ENCODE measurements around the gene GCC2.

GCC2 gene, protein sequence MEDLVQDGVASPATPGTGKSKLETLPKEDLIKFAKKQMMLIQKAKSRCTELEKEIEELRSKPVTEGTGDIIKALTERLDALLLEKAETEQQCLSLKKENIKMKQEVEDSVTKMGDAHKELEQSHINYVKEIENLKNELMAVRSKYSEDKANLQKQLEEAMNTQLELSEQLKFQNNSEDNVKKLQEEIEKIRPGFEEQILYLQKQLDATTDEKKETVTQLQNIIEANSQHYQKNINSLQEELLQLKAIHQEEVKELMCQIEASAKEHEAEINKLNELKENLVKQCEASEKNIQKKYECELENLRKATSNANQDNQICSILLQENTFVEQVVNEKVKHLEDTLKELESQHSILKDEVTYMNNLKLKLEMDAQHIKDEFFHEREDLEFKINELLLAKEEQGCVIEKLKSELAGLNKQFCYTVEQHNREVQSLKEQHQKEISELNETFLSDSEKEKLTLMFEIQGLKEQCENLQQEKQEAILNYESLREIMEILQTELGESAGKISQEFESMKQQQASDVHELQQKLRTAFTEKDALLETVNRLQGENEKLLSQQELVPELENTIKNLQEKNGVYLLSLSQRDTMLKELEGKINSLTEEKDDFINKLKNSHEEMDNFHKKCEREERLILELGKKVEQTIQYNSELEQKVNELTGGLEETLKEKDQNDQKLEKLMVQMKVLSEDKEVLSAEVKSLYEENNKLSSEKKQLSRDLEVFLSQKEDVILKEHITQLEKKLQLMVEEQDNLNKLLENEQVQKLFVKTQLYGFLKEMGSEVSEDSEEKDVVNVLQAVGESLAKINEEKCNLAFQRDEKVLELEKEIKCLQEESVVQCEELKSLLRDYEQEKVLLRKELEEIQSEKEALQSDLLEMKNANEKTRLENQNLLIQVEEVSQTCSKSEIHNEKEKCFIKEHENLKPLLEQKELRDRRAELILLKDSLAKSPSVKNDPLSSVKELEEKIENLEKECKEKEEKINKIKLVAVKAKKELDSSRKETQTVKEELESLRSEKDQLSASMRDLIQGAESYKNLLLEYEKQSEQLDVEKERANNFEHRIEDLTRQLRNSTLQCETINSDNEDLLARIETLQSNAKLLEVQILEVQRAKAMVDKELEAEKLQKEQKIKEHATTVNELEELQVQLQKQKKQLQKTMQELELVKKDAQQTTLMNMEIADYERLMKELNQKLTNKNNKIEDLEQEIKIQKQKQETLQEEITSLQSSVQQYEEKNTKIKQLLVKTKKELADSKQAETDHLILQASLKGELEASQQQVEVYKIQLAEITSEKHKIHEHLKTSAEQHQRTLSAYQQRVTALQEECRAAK (N-terminal part only)

DNA sequence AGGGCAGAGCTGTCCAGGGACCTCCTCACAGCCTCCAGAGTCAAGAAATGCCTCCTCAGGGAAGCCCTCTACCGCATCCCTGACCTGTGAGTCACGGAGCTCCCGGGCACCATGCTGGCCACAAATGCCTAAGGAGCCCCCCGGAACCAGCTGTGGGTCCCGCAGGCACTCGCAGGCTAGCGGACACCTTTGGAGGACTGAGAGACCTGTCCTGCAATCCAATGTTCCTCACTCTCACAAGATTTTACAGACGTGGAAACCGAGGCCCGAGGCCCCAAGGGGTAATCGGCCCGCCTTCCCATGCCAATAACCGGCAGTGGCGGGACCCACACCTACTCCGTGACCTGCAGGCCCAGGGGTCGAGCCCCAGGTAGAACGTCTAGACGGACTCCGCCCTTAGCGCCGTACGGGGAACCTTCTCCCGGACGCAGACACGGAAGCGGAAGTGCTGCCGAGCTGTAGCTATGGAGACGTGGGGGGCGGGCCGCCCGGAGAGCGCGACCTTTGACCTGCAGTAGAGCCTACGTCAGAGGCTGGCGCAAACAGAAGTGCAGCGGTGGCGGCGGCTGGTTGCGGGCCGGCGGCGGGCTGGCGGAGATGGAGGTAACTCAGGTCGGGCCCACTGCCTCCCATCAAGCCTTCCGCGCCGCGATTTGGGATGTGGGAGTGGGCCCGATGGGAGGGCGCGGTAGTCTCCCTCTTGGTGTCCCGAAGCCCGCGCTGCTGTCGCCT lies at the start of gene GCC2:
Gene GCC2, plus strand, starts transcription at position 529 of the 732 bp plus-strand sequence. Its CDS starts 69 bp downstream, at position 598.
- H3K9ac ChIP-seq = peak within 1 kb of the TSS; percentile 81 to 93 (median 87)
- H3K27ac ChIP-seq = peak within 1 kb of the TSS; percentile 80 to 92 (median 84)
- TF ChIP-seq Cebpa-rat (IDR thresholded peaks at IDR 0.05) = no peak
- H3K9me3 ChIP-seq (replicated peaks in 1 of 11) = peaks cover 7 to 15% (median 9%) of the 10 kb centered on the region in 11 experiments; a peak in 18 of 22 replicates
- peak within 1 kb of the TSS; percentile 73 to 99 (median 91) for H3K4me3 ChIP-seq
- H3K4me2 ChIP-seq = peak within 1 kb of the TSS; percentile 84 to 99 (median 93)
- no peaks in the 10 kb centered on the region for H3K27me3 ChIP-seq
- peaks cover 29 to 44% (median 30%) of the 10 kb centered on the region in 10 experiments for H3K4me1 ChIP-seq
- H4K20me1 ChIP-seq = no peaks in the 10 kb centered on the region
- H3K36me3 ChIP-seq = peaks cover 19 to 33% (median 26%) of the 10 kb centered on the region in 11 experiments

DNA sequence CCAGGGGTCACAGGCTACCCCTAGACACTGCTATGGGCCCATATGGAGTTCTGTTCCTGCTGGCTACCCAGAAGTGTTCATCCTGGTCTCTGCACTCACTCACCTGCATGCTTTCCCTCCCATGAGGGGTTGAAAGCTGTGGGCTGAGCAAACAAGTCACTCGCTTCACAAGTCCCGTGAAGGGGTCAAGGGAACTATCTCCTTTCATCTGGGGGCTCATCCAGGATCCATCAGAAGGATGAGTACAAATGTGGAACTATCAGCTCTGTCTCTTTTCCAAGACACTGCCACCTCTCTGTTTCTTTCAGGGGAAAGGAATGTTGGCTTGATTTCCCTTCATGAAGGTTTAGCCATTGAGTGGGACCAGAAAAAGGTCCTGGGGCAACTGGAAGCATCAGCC lies 49.5 kb upstream of the GCC2 start:
- Histone ChIP-seq H3K4me1 (no peaks in the 10 kb centered on the region), H3K36me3 (no peaks in the 10 kb centered on the region; a peak in 2 of 22 replicates), H3K4me3 (no peak overlapping the region; a peak in 1 of 20 replicates), H3K9me3 (replicated peaks in 1 of 11) (peaks cover 35 to 71% (median 49%) of the 10 kb centered on the region in 11 experiments), H3K27me3 (no peaks in the 10 kb centered on the region), H4K20me1 (no peaks in the 10 kb centered on the region), H3K4me2 (no peak overlapping the region), H3K9ac (no peak overlapping the region), H3K27ac (no peak overlapping the region)
- TF ChIP-seq Cebpa-rat (IDR thresholded peaks at IDR 0.05) = no peak

DNA sequence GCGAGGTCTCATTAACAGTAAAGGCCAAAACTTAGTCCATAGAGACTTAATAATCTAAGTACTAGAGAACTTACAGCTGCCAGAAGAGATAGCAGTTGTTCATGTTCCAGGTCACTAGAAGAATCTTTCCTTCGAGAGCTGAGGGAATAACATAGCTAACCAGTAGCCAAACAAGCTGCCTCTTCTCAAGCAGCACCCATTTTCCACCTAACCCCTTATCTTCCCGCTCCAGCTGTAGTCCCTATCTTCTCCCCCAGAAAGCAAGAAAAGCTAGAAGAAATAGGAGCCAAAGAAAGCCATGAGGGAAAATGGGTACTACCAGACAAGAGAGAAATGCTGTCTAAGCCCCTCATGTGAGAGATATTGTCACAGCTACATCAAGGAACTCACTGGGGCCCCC lies 47.2 kb upstream of the GCC2 start:
- Histone ChIP-seq H3K4me3 (no peak overlapping the region), H3K9ac (no peak overlapping the region), H3K9me3 (replicated peaks in 1 of 11) (peaks cover 49 to 82% (median 62%) of the 10 kb centered on the region in 11 experiments), H4K20me1 (no peaks in the 10 kb centered on the region), H3K4me2 (no peak overlapping the region), H3K4me1 (no peaks in the 10 kb centered on the region), H3K36me3 (no peaks in the 10 kb centered on the region; a peak in 2 of 22 replicates), H3K27me3 (no peaks in the 10 kb centered on the region), H3K27ac (no peak overlapping the region)
- no peak for TF ChIP-seq Cebpa-rat (IDR thresholded peaks at IDR 0.05)

DNA sequence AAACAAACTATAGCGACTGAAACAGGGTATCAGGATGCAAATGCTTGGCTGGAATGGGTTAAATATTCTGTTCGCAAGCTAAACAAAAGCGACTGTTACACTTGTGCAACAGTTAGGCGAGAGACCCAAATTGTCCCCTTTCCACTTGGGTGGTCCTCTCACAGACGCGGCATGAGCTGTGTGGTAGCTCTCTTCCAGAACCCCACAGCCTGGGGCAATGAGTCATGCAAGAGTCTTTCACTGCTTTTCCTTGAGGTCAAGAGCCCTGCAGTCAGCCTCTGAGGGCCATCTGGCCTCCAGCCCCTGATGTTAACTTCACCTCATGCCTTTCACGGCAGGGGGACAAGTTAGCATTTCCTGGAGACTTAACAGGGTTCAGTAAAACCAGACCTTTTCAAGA lies 45.5 kb upstream of the GCC2 start:
- Histone ChIP-seq H3K4me1 (no peaks in the 10 kb centered on the region), H3K27me3 (no peaks in the 10 kb centered on the region), H4K20me1 (no peaks in the 10 kb centered on the region), H3K4me2 (no peak overlapping the region), H3K9ac (no peak overlapping the region), H3K9me3 (replicated peaks in 1 of 11) (peaks cover 43 to 67% (median 51%) of the 10 kb centered on the region in 11 experiments), H3K27ac (no peak overlapping the region), H3K4me3 (no peak overlapping the region), H3K36me3 (no peaks in the 10 kb centered on the region; a peak in 2 of 22 replicates)
- no peak for TF ChIP-seq Cebpa-rat (IDR thresholded peaks at IDR 0.05)

DNA sequence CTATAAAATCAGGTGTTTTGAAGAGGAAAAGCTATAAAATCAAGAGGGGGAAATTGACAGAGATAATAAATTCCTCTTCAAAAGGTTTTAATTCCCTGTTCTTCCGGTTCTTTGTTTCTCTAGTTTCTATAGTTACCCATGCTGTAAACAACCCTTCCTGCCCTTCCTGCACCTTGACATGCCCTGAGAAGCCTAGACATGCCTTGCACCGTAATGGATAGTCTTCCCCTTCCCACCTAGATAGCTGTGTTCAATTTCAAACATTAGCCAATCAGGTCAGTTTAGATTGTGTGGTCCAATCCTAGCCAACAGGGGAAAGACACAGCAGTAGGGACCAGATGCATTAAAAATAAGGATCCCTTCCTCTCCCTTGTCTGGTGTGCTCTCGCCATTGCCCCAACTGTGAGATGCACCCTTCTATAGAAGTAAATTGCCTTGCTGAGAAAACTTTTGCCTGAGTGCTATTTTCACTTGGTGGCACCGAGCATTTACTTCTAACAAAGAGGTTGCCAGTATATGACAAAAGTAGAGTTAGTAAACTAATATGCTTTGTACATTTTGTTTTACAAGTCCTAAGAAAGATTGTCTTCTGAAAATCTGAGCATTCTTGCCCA lies 44.1 kb upstream of the GCC2 start:
- no peak overlapping the region for H3K4me3 ChIP-seq
- H3K9me3 ChIP-seq (replicated peaks in 1 of 11) = peaks cover 29 to 53% (median 37%) of the 10 kb centered on the region in 11 experiments
- no peak overlapping the region for H3K27ac ChIP-seq

DNA sequence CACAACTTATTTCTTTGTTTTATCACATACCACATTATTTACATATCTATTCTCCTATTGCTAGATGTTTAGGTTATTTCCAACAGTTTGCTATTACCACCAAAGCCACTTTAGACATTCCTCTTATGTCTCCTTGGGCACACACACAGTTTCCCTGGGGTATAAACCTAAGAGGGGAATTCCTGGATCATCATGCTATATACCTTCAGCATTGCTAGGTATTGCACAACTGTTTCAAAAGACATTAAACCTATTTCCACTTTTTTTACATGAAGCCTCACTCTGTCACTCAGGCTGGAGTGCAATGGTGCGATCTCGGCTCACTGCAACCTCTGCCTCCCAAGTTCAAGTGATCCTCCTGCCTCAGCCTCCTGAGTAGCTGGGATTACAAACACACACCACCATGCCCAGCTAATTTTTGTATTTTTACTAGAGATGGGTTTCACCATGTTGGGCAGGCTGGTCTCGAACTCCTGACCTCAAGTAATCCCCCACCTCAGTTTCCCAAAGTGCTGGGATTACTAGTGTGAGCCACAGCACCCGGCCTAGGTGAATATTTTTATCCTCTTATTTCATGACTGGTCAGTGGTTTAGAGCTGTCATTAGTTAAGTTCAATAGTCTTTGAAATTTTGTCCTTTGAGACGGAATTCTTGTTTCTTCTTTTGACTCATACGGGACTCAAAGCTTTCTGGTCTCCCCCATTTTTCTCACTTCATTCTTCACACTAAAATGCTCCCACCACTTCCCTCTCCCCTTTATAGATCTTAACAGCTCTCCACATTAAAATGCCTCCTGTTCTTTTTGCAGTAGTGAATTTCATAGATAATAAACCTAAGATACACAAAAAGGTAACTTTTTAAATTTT lies 40.9 kb upstream of the GCC2 start:
- H3K27me3 ChIP-seq = no peaks in the 10 kb centered on the region
- peaks cover 14 to 29% (median 21%) of the 10 kb centered on the region in 11 experiments; a peak in 21 of 22 replicates for H3K9me3 ChIP-seq (replicated peaks in 1 of 11)
- no peaks in the 10 kb centered on the region for H3K4me1 ChIP-seq
- H3K27ac ChIP-seq = no peak overlapping the region
- no peak overlapping the region for H3K4me2 ChIP-seq
- no peaks in the 10 kb centered on the region; a peak in 1 of 22 replicates for H3K36me3 ChIP-seq
- H4K20me1 ChIP-seq = no peaks in the 10 kb centered on the region
- no peak overlapping the region for H3K9ac ChIP-seq
- no peak overlapping the region for H3K4me3 ChIP-seq
- TF ChIP-seq Cebpa-rat (IDR thresholded peaks at IDR 0.05) = peak in 2 of 11 experiments; percentile 36 to 41; a peak in 1 of 22 replicates

More for the DNA sequence above, 44.1 kb upstream of the GCC2 start:
- Histone ChIP-seq H3K4me2 (no peak overlapping the region), H4K20me1 (no peaks in the 10 kb centered on the region), H3K9ac (no peak overlapping the region), H3K36me3 (no peaks in the 10 kb centered on the region; a peak in 1 of 22 replicates), H3K4me1 (no peaks in the 10 kb centered on the region), H3K27me3 (no peaks in the 10 kb centered on the region)
- TF ChIP-seq Cebpa-rat (IDR thresholded peaks at IDR 0.05) = no peak

DNA sequence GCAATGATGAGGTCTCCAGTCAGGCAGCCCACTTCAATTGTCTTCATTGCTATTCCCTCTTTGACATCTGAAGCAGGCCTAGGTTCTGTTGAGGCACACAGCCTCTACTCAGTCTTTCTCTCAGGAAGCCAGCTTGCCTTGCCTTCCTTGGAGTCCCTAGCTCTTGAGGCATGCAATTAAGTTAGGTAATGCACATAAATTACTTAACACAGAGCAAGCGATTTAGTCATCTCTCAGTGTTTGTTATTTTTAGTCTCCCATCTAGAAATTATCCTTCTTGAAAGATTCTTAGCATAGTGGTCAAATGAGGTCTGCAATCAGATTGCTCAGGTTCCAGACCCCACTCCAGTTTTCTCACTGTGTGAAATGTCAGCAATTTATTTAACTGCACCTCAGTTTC lies 39.2 kb upstream of the GCC2 start:
- Histone ChIP-seq H3K27me3 (no peaks in the 10 kb centered on the region), H3K27ac (no peak overlapping the region), H3K4me1 (no peaks in the 10 kb centered on the region), H4K20me1 (no peaks in the 10 kb centered on the region), H3K4me2 (no peak overlapping the region), H3K9ac (no peak overlapping the region), H3K4me3 (no peak overlapping the region), H3K36me3 (no peaks in the 10 kb centered on the region; a peak in 1 of 22 replicates), H3K9me3 (replicated peaks in 1 of 11) (peaks cover 8 to 15% (median 13%) of the 10 kb centered on the region in 11 experiments; a peak in 21 of 22 replicates)
- TF ChIP-seq Cebpa-rat (IDR thresholded peaks at IDR 0.05) = no peak
